HG02588 (cell line): ENCODE results near the gene NALCN.
"Not testable (repeated sequence)": the region's sequence is repeated elsewhere in the genome, so short reads cannot be mapped to it uniquely, and the experiment has no call there.

ENCODE experiments used
- ATAC-seq: cut with Tn5 transposase; IDR thresholded peaks from one replicate; pipeline ENCODE4 v1.9.1; 2021; ENCODE audit warnings: mild to moderate bottlenecking, moderate library complexity; ENCODE audit not compliant: unreplicated experiment

NALCN gene

GRCh38 chr13:101343128-101343787, 73.0 kb downstream of the NALCN start:
- ATAC-seq, result no peak

- ATAC-seq, result no peak
Measured at GRCh38 chr13:101341464-101341863, 74.8 kb downstream of the NALCN start.

GRCh38 chr13:101339202-101339601, 77.1 kb downstream of the NALCN start:
- ATAC-seq, result no peak

GRCh38 chr13:101332583-101332982, 83.7 kb downstream of the NALCN start:
- no peak for ATAC-seq

- no peak for ATAC-seq
Measured at GRCh38 chr13:101331731-101332130, 84.6 kb downstream of the NALCN start.

GRCh38 chr13:101327871-101328270, 88.4 kb downstream of the NALCN start:
- ATAC-seq, result no peak

- ATAC-seq, result no peak
Measured at GRCh38 chr13:101326710-101327109, 89.6 kb downstream of the NALCN start.

- ATAC-seq, result no peak
Measured at GRCh38 chr13:101325423-101325822, 90.9 kb downstream of the NALCN start.

- no peak for ATAC-seq
Measured at GRCh38 chr13:101323601-101324000, 92.7 kb downstream of the NALCN start.

- no peak for ATAC-seq
Measured at GRCh38 chr13:101317986-101318523, 98.3 kb downstream of the NALCN start.

- not testable (repeated sequence) for ATAC-seq
Measured at GRCh38 chr13:101313479-101313878, 102.8 kb downstream of the NALCN start.

- no peak for ATAC-seq
Measured at GRCh38 chr13:101309014-101309619, 107.2 kb downstream of the NALCN start.

- no peak for ATAC-seq
Measured at GRCh38 chr13:101308247-101309013, 107.9 kb downstream of the NALCN start.

- ATAC-seq, result no peak
Measured at GRCh38 chr13:101307181-101307701, 109.1 kb downstream of the NALCN start.

- no peak for ATAC-seq
Measured at GRCh38 chr13:101306773-101307172, 109.5 kb downstream of the NALCN start.

- no peak for ATAC-seq
Measured at GRCh38 chr13:101305981-101306411, 110.3 kb downstream of the NALCN start.

- ATAC-seq, result no peak
Measured at GRCh38 chr13:101303521-101303920, 112.8 kb downstream of the NALCN start.

- no peak for ATAC-seq
Measured at GRCh38 chr13:101301053-101301452, 115.3 kb downstream of the NALCN start.

GRCh38 chr13:101300531-101300930, 115.8 kb downstream of the NALCN start:
- no peak for ATAC-seq

- ATAC-seq, result no peak
Measured at GRCh38 chr13:101298517-101298916, 117.8 kb downstream of the NALCN start.

GRCh38 chr13:101297794-101298193, 118.5 kb downstream of the NALCN start:
- ATAC-seq, result no peak
